Measurements from ENCODE around the gene RAB36. TPM values are rescaled to one million over a fixed set of nuclear protein-coding genes. Genes with fewer than 3 reads are reported as not detected.

RAB36 gene
- total and polyA plus RNA-seq, 9 of the 15 experiments (the other 6 are each of a cell fraction or from before 2014, with no cell fraction given), result 0.04 to 0.50 (median 0.08) TPM; not detected in 3

GRCh38 chr22:23157560-23158515, 12.6 kb downstream of the RAB36 start:
- Histone ChIP-seq H3K79me2 (ENCODE audit: control insufficient read depth, insufficient read depth, low read length) (no peaks in the 10 kb centered on the region), H3K4me2 (ENCODE audit: insufficient read depth, low read length) (no peak overlapping the region), H3K27ac (ENCODE audit: extremely low read depth, low read depth, low read length) (no peak overlapping the region), H3K27me3 (ENCODE audit: control insufficient read depth in 2 of 2, insufficient read depth in 2 of 2, low read length in 2 of 2) (peaks cover 82 to 98% of the 10 kb centered on the region in 2 experiments), H4K20me1 (replicated peaks; ENCODE audit: control insufficient read depth, insufficient read depth, low read length) (peaks cover 83% of the 10 kb centered on the region), H3K4me1 (replicated peaks in 1 of 2; ENCODE audit: control insufficient read depth in 2 of 2, insufficient read depth in 2 of 2, low read length in 2 of 2) (peaks cover 4 to 38% of the 10 kb centered on the region in 2 experiments; a peak in 3 of 5 replicates), H3K4me3 (no peak overlapping the region), H2AFZ (ENCODE audit: low read depth, low read length) (no peak overlapping the region), H3K9ac (ENCODE audit: insufficient read depth in 1 of 2, low read depth in 2 of 2, low read length in 2 of 2) (peak overlapping the region in 1 of 2 experiments; percentile 43; a peak in 2 of 4 replicates), H3K9me3 (replicated peaks; ENCODE audit: control insufficient read depth, insufficient read depth, low read depth, low read length) (no peaks in the 10 kb centered on the region), H3K36me3 (ENCODE audit: control insufficient read depth, insufficient read depth, low read length) (no peaks in the 10 kb centered on the region), H3K9me1 (ENCODE audit: control insufficient read depth, insufficient read depth, low read length) (peaks cover 4% of the 10 kb centered on the region)
- in situ Hi-C loops (cut with MboI), result loop anchor here (25.0 kb wide), 1 partner anchor 429 kb away; the partner anchor contains the start of gene IGLL1
- BruUV-seq (replicated peaks), result no TSS peak
- ChIA-PET POLR2A (interaction anchor here (0.7 to 86.5 kb wide), 18 partner anchors 11 to 473 kb away, joined by 3 to 3476 read pairs (median 5); partner anchors contain the start of genes BCR and RAB36), CTCF (ENCODE audit: low intra/inter-chr PET ratio) (interaction anchor here (0.7 to 3.1 kb wide), 4 partner anchors 23 to 199 kb away, joined by 3 to 16 read pairs (median 5); partner anchors contain the start of gene BCR)
- no peak for FAIRE-seq
- TF ChIP-seq NEUROD1 (IDR thresholded peaks at IDR 0.05; ENCODE audit: borderline replicate concordance, low read depth, low read length, partially characterized antibody), result no peak
- 0 out of 2 replicates have a peak, but pooled peaks have one; percentile 16 for TF ChIP-seq CEBPZ (IDR thresholded peaks at IDR 0.05; ENCODE audit: borderline replicate concordance, low read depth, low read length)
- TF ChIP-seq ZNF699 (CRISPR knock-in tag; IDR thresholded peaks at IDR 0.05; ENCODE audit: insufficient replicate concordance), result no peak
- no peak for TF ChIP-seq TSHZ1 (CRISPR knock-in tag; IDR thresholded peaks at IDR 0.05)
- no peak for TF ChIP-seq ATF3 (IDR thresholded peaks at IDR 0.05)
- TF ChIP-seq ATF3 (CRISPR knock-in tag; conservative IDR thresholded peaks at IDR 0.05), result 0 out of 2 replicates have a peak, but pooled peaks have one; percentile 15
- peak; percentile 77 for TF ChIP-seq BHLHE40 (IDR thresholded peaks at IDR 0.05; ENCODE audit: low read length)
- no peak for TF ChIP-seq ADNP (tag; IDR thresholded peaks at IDR 0.05)
- peak in 1 of 4 experiments; percentile 60 for DNase-seq (ENCODE audit: extremely low read depth in 1 of 4, low spot score in 3 of 4)
- WGBS (ENCODE audit: insufficient coverage, low coverage, missing lambda C conversion rate), result 4% methylated on average over 22 of the region's 22 CpGs
- ATAC-seq, result no peak
- intact Hi-C loops (cut with micrococcal nuclease), result no loop called here

All from K562 (cell line).